Keratinocyte (primary cell): ENCODE data around the gene SLC6A7. TPM values are rescaled to one million over a fixed set of nuclear protein-coding genes. Genes with fewer than 3 reads are reported as not detected.

Source experiments
- DNase-seq: peaks from one replicate; pipeline ENCODE4 v3.0.0-alpha.2; 2011; ENCODE audit warnings: low read depth, missing footprints, low spot score
- FAIRE-seq: peaks from 2 replicates; lab custom pipeline; 2011; peaks lifted over from hg19 to GRCh38; lab: Jason Lieb, UNC
- H2AFZ ChIP-seq: 2 replicates; pipeline ENCODE4 v1.6.0; 2012; ENCODE audit warnings: low read length, control low read depth, inconsistent platforms; ENCODE audit not compliant: control insufficient read depth
- H3K27ac ChIP-seq: 2 replicates; pipeline ENCODE4 v1.5.1; 2011; ENCODE audit warnings: low read length; ENCODE audit not compliant: control insufficient read depth, insufficient read depth
- H3K27me3 ChIP-seq: 3 replicates; pipeline ENCODE4 v1.6.0; 2011; ENCODE audit warnings: low read length; ENCODE audit not compliant: control insufficient read depth, insufficient read depth; ENCODE audit errors: extremely low read depth
- H3K36me3 ChIP-seq, 2 experiments: 2 replicates in 1 of 2; 3 replicates in 1 of 2; pipeline ENCODE4 v1.5.1; 2011; ENCODE audit warnings: low read length in 2 of 2, mild to moderate bottlenecking in 1 of 2; ENCODE audit not compliant: control insufficient read depth in 2 of 2, insufficient read depth in 2 of 2; ENCODE audit errors: extremely low read depth in 1 of 2
- H3K4me1 ChIP-seq: 3 replicates; pipeline ENCODE4 v1.5.1; 2011; ENCODE audit warnings: low read length; ENCODE audit not compliant: control insufficient read depth, insufficient read depth; ENCODE audit errors: extremely low read depth
- H3K4me2 ChIP-seq: 3 replicates; pipeline ENCODE4 v1.6.0; 2011; ENCODE audit warnings: low read depth, low read length; ENCODE audit not compliant: control insufficient read depth, insufficient read depth; ENCODE audit errors: extremely low read depth
- H3K4me3 ChIP-seq, 3 experiments: fragments of 200-600 bp in 1 of 3; sonication (generic) in 1 of 3; 2 replicates in 2 of 3; 3 replicates in 1 of 3; pipeline ENCODE4 v1.5.1; 2011 to 2016; ENCODE audit warnings: low read length in 3 of 3, mild to moderate bottlenecking in 3 of 3, control low read depth in 2 of 3, inconsistent platforms in 1 of 3, low read depth in 1 of 3, mixed read lengths in 1 of 3, mixed run types in 1 of 3, moderate library complexity in 1 of 3; ENCODE audit not compliant: control insufficient read depth in 2 of 3, insufficient read depth in 2 of 3; ENCODE audit errors: extremely low read depth in 1 of 3
- H3K79me2 ChIP-seq: 2 replicates; pipeline ENCODE4 v1.6.0; 2012; ENCODE audit warnings: low read length; ENCODE audit not compliant: control insufficient read depth, insufficient read depth
- H3K9ac ChIP-seq: 3 replicates; pipeline ENCODE4 v1.6.0; 2011; ENCODE audit warnings: low read length; ENCODE audit not compliant: control insufficient read depth, insufficient read depth; ENCODE audit errors: extremely low read depth
- H3K9me1 ChIP-seq: 3 replicates; pipeline ENCODE4 v1.6.0; 2011; ENCODE audit warnings: low read length; ENCODE audit not compliant: control insufficient read depth, insufficient read depth; ENCODE audit errors: extremely low read depth
- H3K9me3 ChIP-seq: 2 replicates; pipeline ENCODE4 v1.5.1; 2012; ENCODE audit warnings: low read depth, low read length; ENCODE audit not compliant: control insufficient read depth
- H4K20me1 ChIP-seq: 3 replicates; pipeline ENCODE4 v1.6.0; 2011; ENCODE audit warnings: low read length; ENCODE audit not compliant: control insufficient read depth, insufficient read depth; ENCODE audit errors: extremely low read depth
- EZH2 ChIP-seq: IDR thresholded peaks from one replicate; pipeline ENCODE4 v1.6.1; 2012; ENCODE audit warnings: inconsistent platforms, mild to moderate bottlenecking, low read length, moderate library complexity
- dilution Hi-C: fragments of 300-500 bp; cut with MboI; formaldehyde crosslinking; loops from one replicate; pipeline ENCODE4 v1.7.0; 2020; ENCODE audit warnings: low sequenced_read_pairs; ENCODE audit not compliant: extremely low pct_ligation_motif_present
- polyA plus RNA-seq, 5 experiments: library from polyadenylated mRNA; depleted of rRNA in 3 of 5; stranded (reverse) in 3 of 5; stranded (forward) in 1 of 5; unstranded in 1 of 5; fragments of >200 nt; gene quantifications; 1 replicate in 1 of 5; 2 replicates in 3 of 5; 3 replicates in 1 of 5; pipeline versions ENCODE4 v1.2.1 to v1.2.3, GENCODE V29; 2011 to 2012; ENCODE audit warnings: missing spikeins in 2 of 5, low read depth in 1 of 5, low replicate concordance in 1 of 5
- TF ChIP-seq, protein P1 (sequence below), 3 experiments: IDR thresholded peaks in 1 of 3; conservative IDR thresholded peaks in 1 of 3; optimal IDR thresholded peaks in 1 of 3; 2 replicates in 2 of 3; 3 replicates in 1 of 3; pipeline versions ENCODE3 to v1.5.1; 2011; ENCODE audit warnings: low read length in 3 of 3, mild to moderate bottlenecking in 3 of 3, moderate library complexity in 2 of 3, control low read depth in 1 of 3, inconsistent platforms in 1 of 3; ENCODE audit not compliant: insufficient read depth in 2 of 3; ENCODE audit errors: extremely low read depth in 1 of 3

SLC6A7 gene
- polyA plus RNA-seq, 1 donor (not counting 4 experiments of a cell fraction or from before 2014, with no cell fraction given): not detected

GRCh38 chr5:150147670-150148069, 42.2 kb upstream of the SLC6A7 start:
- no peak overlapping the region for H3K4me3 ChIP-seq
- H2AFZ ChIP-seq: no peak overlapping the region
- H3K9ac ChIP-seq: no peak overlapping the region
- no peaks in the 10 kb centered on the region for H3K79me2 ChIP-seq
- no peaks in the 10 kb centered on the region for H4K20me1 ChIP-seq
- H3K27ac ChIP-seq: no peak overlapping the region
- FAIRE-seq: no peak
- H3K27me3 ChIP-seq: peaks cover 7% of the 10 kb centered on the region
- H3K9me1 ChIP-seq: no peaks in the 10 kb centered on the region
- no peaks in the 10 kb centered on the region for H3K36me3 ChIP-seq
- no peaks in the 10 kb centered on the region for H3K9me3 ChIP-seq
- peaks cover 11% of the 10 kb centered on the region for H3K4me1 ChIP-seq
- no peak overlapping the region for H3K4me2 ChIP-seq
- TF ChIP-seq, protein P1, sequence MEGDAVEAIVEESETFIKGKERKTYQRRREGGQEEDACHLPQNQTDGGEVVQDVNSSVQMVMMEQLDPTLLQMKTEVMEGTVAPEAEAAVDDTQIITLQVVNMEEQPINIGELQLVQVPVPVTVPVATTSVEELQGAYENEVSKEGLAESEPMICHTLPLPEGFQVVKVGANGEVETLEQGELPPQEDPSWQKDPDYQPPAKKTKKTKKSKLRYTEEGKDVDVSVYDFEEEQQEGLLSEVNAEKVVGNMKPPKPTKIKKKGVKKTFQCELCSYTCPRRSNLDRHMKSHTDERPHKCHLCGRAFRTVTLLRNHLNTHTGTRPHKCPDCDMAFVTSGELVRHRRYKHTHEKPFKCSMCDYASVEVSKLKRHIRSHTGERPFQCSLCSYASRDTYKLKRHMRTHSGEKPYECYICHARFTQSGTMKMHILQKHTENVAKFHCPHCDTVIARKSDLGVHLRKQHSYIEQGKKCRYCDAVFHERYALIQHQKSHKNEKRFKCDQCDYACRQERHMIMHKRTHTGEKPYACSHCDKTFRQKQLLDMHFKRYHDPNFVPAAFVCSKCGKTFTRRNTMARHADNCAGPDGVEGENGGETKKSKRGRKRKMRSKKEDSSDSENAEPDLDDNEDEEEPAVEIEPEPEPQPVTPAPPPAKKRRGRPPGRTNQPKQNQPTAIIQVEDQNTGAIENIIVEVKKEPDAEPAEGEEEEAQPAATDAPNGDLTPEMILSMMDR (optimal IDR thresholded peaks at IDR 0.05 in 1 of 3, IDR thresholded peaks at IDR 0.05 in 1 of 3, conservative IDR thresholded peaks at IDR 0.05 in 1 of 3; ENCODE audit: extremely low read depth in 1 of 3, insufficient read depth in 2 of 3, low read length in 3 of 3): no peak
- no peak for TF ChIP-seq EZH2
- no peak for DNase-seq
- dilution Hi-C loops: no loop called here

DNA sequence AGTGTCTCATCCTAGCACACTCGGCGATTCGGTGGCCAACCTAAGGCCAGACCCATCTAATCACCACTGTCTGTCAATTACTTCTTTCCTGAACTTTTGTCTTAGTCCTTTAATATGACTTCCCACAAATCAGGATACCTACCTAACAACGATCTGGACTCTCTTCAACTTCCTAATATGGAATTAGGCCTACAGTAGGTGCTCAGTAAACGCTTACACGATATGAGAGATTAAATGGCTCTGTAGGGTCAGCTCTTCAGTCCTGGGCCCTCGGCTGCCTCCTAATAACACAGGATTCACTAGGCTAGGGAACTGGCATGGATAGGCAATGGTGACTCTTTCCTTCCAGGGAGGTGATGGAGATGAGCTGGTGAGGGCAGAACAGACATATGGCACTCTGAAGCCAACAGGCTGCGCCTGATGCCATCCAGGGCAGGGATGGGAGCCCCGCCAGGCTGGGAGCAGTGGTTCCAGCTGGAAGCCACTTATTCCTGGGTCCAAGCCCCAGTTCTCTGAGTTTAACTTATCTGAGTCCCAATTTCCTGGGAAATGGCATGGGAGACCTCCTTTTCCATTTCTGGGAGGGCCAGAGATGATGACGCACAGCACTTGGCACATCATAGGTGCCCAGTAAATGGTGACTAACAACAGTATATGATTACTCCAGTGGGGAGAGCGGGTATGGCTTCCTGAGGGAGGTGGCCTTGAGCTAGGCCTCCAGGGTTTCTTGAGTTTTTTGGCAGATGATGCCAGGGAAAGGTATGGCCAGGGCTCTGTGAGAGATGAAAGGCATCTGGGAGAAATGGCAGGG, 41.5 kb upstream of the SLC6A7 start:
- TF ChIP-seq, protein P1 (optimal IDR thresholded peaks at IDR 0.05 in 1 of 3, IDR thresholded peaks at IDR 0.05 in 1 of 3, conservative IDR thresholded peaks at IDR 0.05 in 1 of 3; ENCODE audit: extremely low read depth in 1 of 3, insufficient read depth in 2 of 3, low read length in 3 of 3): no peak
- no peak for TF ChIP-seq EZH2
- dilution Hi-C loops: no loop called here
- Histone ChIP-seq H3K36me3 (no peaks in the 10 kb centered on the region), H2AFZ (no peak overlapping the region), H3K4me3 (no peak overlapping the region), H4K20me1 (no peaks in the 10 kb centered on the region), H3K27ac (no peak overlapping the region), H3K4me2 (no peak overlapping the region), H3K4me1 (peaks cover 5% of the 10 kb centered on the region), H3K79me2 (no peaks in the 10 kb centered on the region), H3K9ac (no peak overlapping the region), H3K27me3 (peaks cover 14% of the 10 kb centered on the region), H3K9me1 (no peaks in the 10 kb centered on the region), H3K9me3 (no peaks in the 10 kb centered on the region)
- FAIRE-seq (no peak), DNase-seq (no peak)
